Stimulated activated CD4-positive, alpha-beta T cell treated with anti-CD3 and anti-CD28 coated beads, TNF-alpha, amount 100 ng/mL, for 48 hours (primary cell): Measurements from ENCODE around the gene SNX6.
"Not testable (repeated sequence)": the region's sequence is repeated elsewhere in the genome, so short reads cannot be mapped to it uniquely, and the experiment has no call there.

Experiments used
- DNase-seq, 3 donors: peaks; one replicate each; pipeline ENCODE4 v3.0.0-alpha.2; 2020; ENCODE audit warnings: low read depth in 3 of 3

The SNX6 gene

GRCh38 chr14:34562776-34563150 is 67.2 kb downstream of the SNX6 start:
- no peak for DNase-seq

- DNase-seq: not testable (repeated sequence)
Observed at GRCh38 chr14:34562037-34562775, 67.7 kb downstream of the SNX6 start.

- DNase-seq: not testable (repeated sequence)
Observed at GRCh38 chr14:34556498-34556829, 73.5 kb downstream of the SNX6 start.

- DNase-seq: not testable (repeated sequence)
Observed at GRCh38 chr14:34555583-34556497, 74.1 kb downstream of the SNX6 start.

- no peak for DNase-seq
Observed at GRCh38 chr14:34554540-34555250, 75.3 kb downstream of the SNX6 start.

- not testable (repeated sequence) for DNase-seq
Observed at GRCh38 chr14:34549276-34549966, 80.5 kb downstream of the SNX6 start.

- no peak for DNase-seq
Observed at GRCh38 chr14:34548472-34548981, 81.4 kb downstream of the SNX6 start.

GRCh38 chr14:34547136-34547520 is 82.8 kb downstream of the SNX6 start:
- not testable (repeated sequence) for DNase-seq

- DNase-seq: not testable (repeated sequence)
Observed at GRCh38 chr14:34546272-34547135, 83.4 kb downstream of the SNX6 start.

- DNase-seq: not testable (repeated sequence)
Observed at GRCh38 chr14:34540181-34541059, 89.5 kb downstream of the SNX6 start.

- peak; percentile 89 to 94 (median 92) for DNase-seq
Observed at GRCh38 chr14:34539407-34540180, 90.4 kb downstream of the SNX6 start, which contains the start of gene EAPP. TSS of gene EAPP (minus strand) at chr14:34539701. CDS start at chr14:34539628, 73 bp downstream.

- no peak for DNase-seq
Observed at GRCh38 chr14:34538871-34539406, 91.0 kb downstream of the SNX6 start.

GRCh38 chr14:34538096-34538495 is 91.9 kb downstream of the SNX6 start:
- DNase-seq: not testable (repeated sequence)

GRCh38 chr14:34537677-34538009 is 92.3 kb downstream of the SNX6 start:
- DNase-seq: no peak

GRCh38 chr14:34536951-34537676 is 92.8 kb downstream of the SNX6 start:
- no peak for DNase-seq

- DNase-seq: no peak
Observed at GRCh38 chr14:34527591-34527990, 102.4 kb downstream of the SNX6 start.

GRCh38 chr14:34524216-34524615 is 105.7 kb downstream of the SNX6 start:
- DNase-seq: not testable (repeated sequence)

- DNase-seq: no peak
Observed at GRCh38 chr14:34522496-34522895, 107.5 kb downstream of the SNX6 start.
